KMS-11 (cell line): ENCODE measurements around the gene TLK2.
"Not testable (repeated sequence)": the region's sequence is repeated elsewhere in the genome, so short reads cannot be mapped to it uniquely, and the experiment has no call there.

Source experiments
- H2AFZ ChIP-seq: fragments of 200-600 bp; sonication (generic); 2 replicates; pipeline ENCODE4 v1.6.1; 2016; ENCODE audit warnings: antibody characterized with exemption, mixed run types, low read depth
- H3K27ac ChIP-seq: fragments of 200-600 bp; sonication (generic); 2 replicates; pipeline ENCODE4 v1.6.1; 2016; ENCODE audit warnings: mild to moderate bottlenecking, mixed run types
- H3K27me3 ChIP-seq: fragments of 200-600 bp; sonication (generic); 2 replicates; pipeline ENCODE4 v1.6.1; 2017; ENCODE audit warnings: mild to moderate bottlenecking, low read depth, mixed run types, moderate library complexity; ENCODE audit not compliant: insufficient read depth
- H3K36me3 ChIP-seq: fragments of 200-600 bp; sonication (generic); 2 replicates; pipeline ENCODE4 v1.6.1; 2017; ENCODE audit warnings: mild to moderate bottlenecking, mixed run types; ENCODE audit not compliant: insufficient read depth
- H3K4me1 ChIP-seq: fragments of 200-600 bp; sonication (generic); 2 replicates; pipeline ENCODE4 v1.6.1; 2016; ENCODE audit warnings: mild to moderate bottlenecking, low read depth, mixed run types; ENCODE audit not compliant: poor library complexity, severe bottlenecking
- H3K4me2 ChIP-seq: fragments of 200-600 bp; sonication (generic); 2 replicates; pipeline ENCODE4 v1.7.0; 2016; ENCODE audit warnings: mild to moderate bottlenecking, mixed run types
- H3K4me3 ChIP-seq: fragments of 200-600 bp; sonication (generic); IDR thresholded peaks from 2 replicates; pipeline ENCODE4 v1.6.1; 2017; ENCODE audit warnings: low read depth, low read length, mixed read lengths; ENCODE audit not compliant: insufficient read depth
- H3K79me2 ChIP-seq: fragments of 200-600 bp; sonication (generic); 2 replicates; pipeline ENCODE4 v1.6.1; 2016; ENCODE audit warnings: low read depth, mixed run types; ENCODE audit not compliant: insufficient read depth
- H3K9ac ChIP-seq: fragments of 200-600 bp; sonication (generic); 2 replicates; pipeline ENCODE4 v1.6.1; 2016; ENCODE audit warnings: mild to moderate bottlenecking, mixed run types
- H4K20me1 ChIP-seq: fragments of 200-600 bp; sonication (generic); 2 replicates; pipeline ENCODE4 v1.6.1; 2016; ENCODE audit warnings: mild to moderate bottlenecking, mixed run types; ENCODE audit not compliant: insufficient read depth

Gene TLK2

DNA sequence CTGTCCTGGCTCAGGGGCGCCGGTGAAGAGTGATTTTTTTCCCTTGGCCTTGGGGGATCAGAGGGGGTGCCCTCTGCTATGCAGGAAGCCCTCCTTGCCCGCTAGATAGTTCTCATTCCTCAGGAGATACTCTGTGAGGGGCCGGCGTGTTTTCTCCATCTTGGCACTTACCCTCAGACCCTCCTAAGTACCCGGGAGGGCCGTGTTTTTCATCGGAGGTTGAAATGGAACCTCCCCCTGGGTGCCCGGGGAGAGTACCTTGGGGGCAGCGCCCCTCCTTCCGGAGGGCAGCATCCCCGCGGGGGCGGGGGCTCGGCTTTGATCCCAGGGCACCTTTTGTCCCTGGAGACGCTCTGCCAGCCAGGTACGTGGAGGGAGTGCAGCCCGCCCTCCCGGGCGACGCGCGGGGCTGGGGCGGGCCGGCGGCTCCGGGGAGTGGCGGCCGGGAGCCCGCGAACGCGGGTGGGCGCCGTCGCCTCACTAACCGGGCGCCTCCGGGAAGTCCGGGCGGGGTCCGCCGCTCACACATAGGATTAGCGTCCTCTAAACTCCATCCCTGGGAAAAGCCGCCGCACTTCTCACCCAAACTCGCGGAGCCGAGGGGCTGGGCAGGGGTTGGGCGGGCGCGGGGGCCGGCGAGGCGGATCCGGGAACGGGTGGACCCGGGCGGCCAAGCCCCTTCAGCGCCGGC lies 762 bp upstream of the TLK2 start:
- H4K20me1 ChIP-seq, H3K4me3 ChIP-seq, H3K36me3 ChIP-seq, H3K27me3 ChIP-seq: not testable (repeated sequence)
- Histone ChIP-seq H2AFZ (peak overlapping the region; percentile 66), H3K4me2 (peak overlapping the region; percentile 76), H3K27ac (peak overlapping the region; percentile 50), H3K9ac (peak overlapping the region; percentile 73), H3K79me2 (peaks cover 40% of the 10 kb centered on the region), H3K4me1 (peaks cover 43% of the 10 kb centered on the region)

DNA sequence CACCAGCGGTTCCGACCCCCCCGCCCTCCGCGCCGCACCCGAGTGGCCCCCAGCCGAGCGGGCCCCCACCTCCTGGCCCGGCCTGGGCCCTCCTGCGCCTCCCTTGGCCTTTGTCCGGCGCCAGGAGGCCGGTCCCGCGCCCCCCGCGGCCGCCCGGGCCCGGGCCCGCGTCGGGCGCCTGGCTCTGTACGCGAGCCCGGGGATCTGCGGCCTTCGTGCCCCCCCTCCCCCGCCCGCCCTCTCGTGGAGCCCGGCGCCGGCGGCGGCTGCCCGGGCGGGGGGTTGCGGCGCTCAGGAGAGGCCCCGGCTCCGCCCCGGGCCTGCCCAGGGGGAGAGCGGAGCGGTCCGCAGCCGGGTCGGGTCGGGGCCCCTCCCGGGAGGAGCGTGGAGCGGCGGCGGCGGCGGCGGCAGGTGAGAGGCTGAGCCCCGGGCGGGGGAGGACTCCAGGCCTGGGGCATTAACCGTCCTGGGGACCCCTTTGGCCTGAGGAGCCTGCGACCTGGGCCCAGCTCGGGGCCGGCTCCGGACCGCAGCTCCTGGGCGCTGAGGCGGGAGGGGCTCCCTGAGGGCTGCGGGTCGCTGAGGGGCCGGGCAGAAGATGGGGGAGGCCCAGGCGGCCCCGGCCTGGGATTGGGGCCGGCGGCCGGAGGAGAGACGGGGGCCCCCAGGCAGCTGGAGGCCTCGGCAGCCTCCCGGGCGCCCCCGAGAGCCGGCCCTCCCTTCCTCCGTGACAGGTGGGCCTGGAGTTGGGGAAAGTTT lies 434 bp downstream of the TLK2 start:
- Histone ChIP-seq H3K27ac (peak overlapping the region; percentile 80), H3K79me2 (peaks cover 52% of the 10 kb centered on the region)

DNA sequence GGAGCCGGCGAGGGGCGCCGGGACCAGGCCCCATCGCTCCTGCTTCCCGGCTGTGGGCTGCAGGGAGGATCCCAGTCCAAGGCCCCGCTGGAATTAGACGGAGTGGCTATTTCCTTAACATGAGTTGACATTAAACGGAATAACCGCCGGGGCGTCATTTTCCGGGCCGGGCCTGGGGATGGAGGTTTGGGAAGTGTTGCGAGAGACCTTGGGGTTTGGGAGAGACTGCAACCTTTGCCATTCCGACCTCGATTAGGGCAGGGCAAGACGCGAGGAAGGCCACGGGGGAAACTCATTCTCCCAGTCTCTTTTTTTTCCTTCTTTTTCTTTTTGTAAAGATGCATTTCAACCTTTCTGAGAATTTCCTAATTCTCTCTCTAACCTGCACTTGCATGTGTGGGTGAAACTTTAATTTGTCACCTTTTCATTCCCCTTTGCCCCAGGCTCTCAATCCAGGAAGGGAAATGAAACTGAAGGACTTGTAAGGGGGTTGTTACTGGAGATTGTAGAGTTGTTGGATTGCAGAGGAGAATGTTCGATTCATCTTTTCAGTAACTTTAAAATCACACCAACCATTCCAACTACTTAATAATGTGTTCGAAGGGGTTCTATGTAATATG lies 1.1 kb downstream of the TLK2 start:
- not testable (repeated sequence) for H3K36me3 ChIP-seq, H4K20me1 ChIP-seq, H3K4me3 ChIP-seq, H3K27me3 ChIP-seq
- Histone ChIP-seq H3K79me2 (peaks cover 59% of the 10 kb centered on the region), H3K9ac (peak overlapping the region; percentile 91), H3K4me2 (peak overlapping the region; percentile 92), H3K27ac (peak overlapping the region; percentile 80), H3K4me1 (peaks cover 33% of the 10 kb centered on the region), H2AFZ (peak overlapping the region; percentile 21)

More for the DNA sequence above, 434 bp downstream of the TLK2 start:
- not testable (repeated sequence) for H3K4me3 ChIP-seq, H3K36me3 ChIP-seq, H4K20me1 ChIP-seq, H3K27me3 ChIP-seq
- Histone ChIP-seq H2AFZ (peak overlapping the region; percentile 21; the same call in 1 of the 2 replicates), H3K4me1 (peaks cover 34% of the 10 kb centered on the region), H3K4me2 (peak overlapping the region; percentile 92; the same call in 1 of the 2 replicates), H3K9ac (peak overlapping the region; percentile 91)

DNA sequence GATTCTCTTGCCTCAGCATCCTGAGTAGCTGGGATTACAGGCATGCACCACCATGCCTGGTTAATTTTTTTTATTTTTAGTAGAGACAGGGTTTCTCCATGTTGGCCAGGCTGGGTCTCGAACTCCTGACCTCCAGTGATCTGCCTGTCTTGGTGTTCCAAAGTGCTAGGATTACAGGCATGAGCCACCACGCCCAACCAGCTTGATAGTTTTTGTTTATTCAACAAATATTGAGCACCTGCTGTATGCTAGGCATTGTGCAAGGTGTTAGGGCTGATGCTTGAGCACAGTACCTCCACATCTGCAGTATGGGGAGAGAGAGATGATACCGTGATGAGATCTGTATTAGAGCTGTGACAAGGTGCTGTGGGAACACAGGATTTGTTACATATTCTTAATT lies 3.9 kb downstream of the TLK2 start:
- not testable (repeated sequence) for H3K27ac ChIP-seq, H3K27me3 ChIP-seq, H2AFZ ChIP-seq, H4K20me1 ChIP-seq, H3K4me2 ChIP-seq, H3K4me3 ChIP-seq, H3K36me3 ChIP-seq, H3K9ac ChIP-seq
- peaks cover 78% of the 10 kb centered on the region for H3K79me2 ChIP-seq
- H3K4me1 ChIP-seq: peaks cover 37% of the 10 kb centered on the region

DNA sequence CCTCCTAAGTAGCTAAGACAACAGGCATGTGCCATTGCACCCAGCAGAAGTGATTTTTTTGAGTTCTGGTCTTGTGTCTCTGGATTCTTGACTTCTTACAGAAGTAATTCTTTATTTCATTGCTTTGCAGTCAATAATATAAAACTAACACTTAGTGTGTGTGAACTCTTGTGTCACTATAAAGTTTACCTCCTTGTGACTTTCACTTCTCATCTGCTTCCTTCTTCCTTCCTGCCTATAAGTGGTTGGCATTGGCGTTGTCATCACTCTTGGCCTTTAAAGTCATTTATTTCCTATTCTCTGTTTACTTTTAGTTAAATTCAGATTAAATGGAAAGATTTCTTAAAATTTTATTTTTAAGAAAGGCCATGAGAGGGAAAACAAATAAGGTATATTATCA lies 12.4 kb downstream of the TLK2 start:
- not testable (repeated sequence) for H3K4me2 ChIP-seq, H4K20me1 ChIP-seq, H3K27me3 ChIP-seq, H3K36me3 ChIP-seq, H3K27ac ChIP-seq, H3K9ac ChIP-seq, H3K4me3 ChIP-seq, H3K4me1 ChIP-seq, H2AFZ ChIP-seq
- peaks cover 96% of the 10 kb centered on the region for H3K79me2 ChIP-seq

GRCh38 chr17:62493049-62493655 lies 14.5 kb downstream of the TLK2 start:
- not testable (repeated sequence) for H3K4me3 ChIP-seq, H3K36me3 ChIP-seq, H4K20me1 ChIP-seq, H3K4me2 ChIP-seq, H2AFZ ChIP-seq, H3K9ac ChIP-seq, H3K4me1 ChIP-seq, H3K27ac ChIP-seq, H3K27me3 ChIP-seq
- H3K79me2 ChIP-seq: peaks cover 97% of the 10 kb centered on the region

- not testable (repeated sequence) for H3K27ac ChIP-seq, H3K4me1 ChIP-seq, H2AFZ ChIP-seq, H3K36me3 ChIP-seq, H3K4me3 ChIP-seq, H4K20me1 ChIP-seq, H3K4me2 ChIP-seq, H3K9ac ChIP-seq, H3K27me3 ChIP-seq
- H3K79me2 ChIP-seq: peaks cover 97% of the 10 kb centered on the region
These were observed 15.4 kb downstream of the TLK2 start for GRCh38 chr17:62494073-62494472.

GRCh38 chr17:62496344-62496743 lies 17.7 kb downstream of the TLK2 start:
- not testable (repeated sequence) for H3K4me3 ChIP-seq, H3K4me1 ChIP-seq, H4K20me1 ChIP-seq

GRCh38 chr17:62498796-62499195 lies 20.2 kb downstream of the TLK2 start:
- not testable (repeated sequence) for H3K27me3 ChIP-seq, H3K9ac ChIP-seq, H3K4me3 ChIP-seq, H3K4me1 ChIP-seq, H4K20me1 ChIP-seq, H3K36me3 ChIP-seq, H3K4me2 ChIP-seq, H2AFZ ChIP-seq, H3K27ac ChIP-seq
- peaks cover 80% of the 10 kb centered on the region for H3K79me2 ChIP-seq

More at GRCh38 chr17:62496344-62496743, 17.7 kb downstream of the TLK2 start:
- H3K9ac ChIP-seq, H3K4me2 ChIP-seq, H2AFZ ChIP-seq, H3K27ac ChIP-seq, H3K27me3 ChIP-seq, H3K36me3 ChIP-seq: not testable (repeated sequence)
- peaks cover 85% of the 10 kb centered on the region for H3K79me2 ChIP-seq
